Measurements from ENCODE around the gene ABHD16A. TPM values are rescaled to one million over a fixed set of nuclear protein-coding genes. Genes with fewer than 3 reads are reported as not detected.

ABHD16A gene
- total and polyA plus RNA-seq, 2 of the 13 experiments (the other 11 are each of a cell fraction or from before 2014, with no cell fraction given), result 43.5 to 45.4 TPM

GRCh38 chr6:31680226-31681134, 22.6 kb downstream of the ABHD16A start, which contains the start of gene LY6G5C (continued):
- TF ChIP-seq MTF2 (CRISPR knock-in tag; IDR thresholded peaks at IDR 0.05; ENCODE audit: borderline replicate concordance), result no peak
- no peak for TF ChIP-seq KLF13 (CRISPR knock-in tag; IDR thresholded peaks at IDR 0.05)
- no peak for TF ChIP-seq ZNF432 (CRISPR knock-in tag; IDR thresholded peaks at IDR 0.05; ENCODE audit: borderline replicate concordance)
- TF ChIP-seq, protein P1, sequence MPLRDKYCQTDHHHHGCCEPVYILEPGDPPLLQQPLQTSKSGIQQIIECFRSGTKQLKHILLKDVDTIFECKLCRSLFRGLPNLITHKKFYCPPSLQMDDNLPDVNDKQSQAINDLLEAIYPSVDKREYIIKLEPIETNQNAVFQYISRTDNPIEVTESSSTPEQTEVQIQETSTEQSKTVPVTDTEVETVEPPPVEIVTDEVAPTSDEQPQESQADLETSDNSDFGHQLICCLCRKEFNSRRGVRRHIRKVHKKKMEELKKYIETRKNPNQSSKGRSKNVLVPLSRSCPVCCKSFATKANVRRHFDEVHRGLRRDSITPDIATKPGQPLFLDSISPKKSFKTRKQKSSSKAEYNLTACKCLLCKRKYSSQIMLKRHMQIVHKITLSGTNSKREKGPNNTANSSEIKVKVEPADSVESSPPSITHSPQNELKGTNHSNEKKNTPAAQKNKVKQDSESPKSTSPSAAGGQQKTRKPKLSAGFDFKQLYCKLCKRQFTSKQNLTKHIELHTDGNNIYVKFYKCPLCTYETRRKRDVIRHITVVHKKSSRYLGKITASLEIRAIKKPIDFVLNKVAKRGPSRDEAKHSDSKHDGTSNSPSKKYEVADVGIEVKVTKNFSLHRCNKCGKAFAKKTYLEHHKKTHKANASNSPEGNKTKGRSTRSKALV (CRISPR knock-in tag; IDR thresholded peaks at IDR 0.05), result no peak
- TF ChIP-seq, protein P2, sequence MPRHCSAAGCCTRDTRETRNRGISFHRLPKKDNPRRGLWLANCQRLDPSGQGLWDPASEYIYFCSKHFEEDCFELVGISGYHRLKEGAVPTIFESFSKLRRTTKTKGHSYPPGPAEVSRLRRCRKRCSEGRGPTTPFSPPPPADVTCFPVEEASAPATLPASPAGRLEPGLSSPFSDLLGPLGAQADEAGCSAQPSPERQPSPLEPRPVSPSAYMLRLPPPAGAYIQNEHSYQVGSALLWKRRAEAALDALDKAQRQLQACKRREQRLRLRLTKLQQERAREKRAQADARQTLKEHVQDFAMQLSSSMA (CRISPR knock-in tag; IDR thresholded peaks at IDR 0.05), result no peak
- no peak for TF ChIP-seq SSRP1 (CRISPR knock-in tag; IDR thresholded peaks at IDR 0.05)
- no peak for TF ChIP-seq ATF7 (IDR thresholded peaks at IDR 0.05)
- no peak for TF ChIP-seq ATF7 (CRISPR knock-in tag; IDR thresholded peaks at IDR 0.05)
- TF ChIP-seq HMGXB3 (CRISPR knock-in tag; IDR thresholded peaks at IDR 0.05; ENCODE audit: borderline replicate concordance), result 0 out of 2 replicates have a peak, but pooled peaks have one; percentile 32
- TF ChIP-seq ARID2 (CRISPR knock-in tag; IDR thresholded peaks at IDR 0.05; ENCODE audit: borderline replicate concordance), result no peak
- peak; percentile 89 for TF ChIP-seq ELF3 (CRISPR knock-in tag; IDR thresholded peaks at IDR 0.05)
- peak; percentile 30; the same call in 1 of the 2 replicates for TF ChIP-seq FOSL2 (CRISPR knock-in tag; IDR thresholded peaks at IDR 0.05)
- TF ChIP-seq NR2C2 (CRISPR knock-in tag; IDR thresholded peaks at IDR 0.05; ENCODE audit: borderline replicate concordance), result no peak
- no peak for TF ChIP-seq SIX1 (CRISPR knock-in tag; IDR thresholded peaks at IDR 0.05; ENCODE audit: borderline replicate concordance)
- no peak for TF ChIP-seq PAXIP1 (CRISPR knock-in tag; conservative IDR thresholded peaks at IDR 0.05)
- TF ChIP-seq FOXA3 (CRISPR knock-in tag; IDR thresholded peaks at IDR 0.05), result 0 out of 2 replicates have a peak, but pooled peaks have one; percentile 27
- TF ChIP-seq TGIF2 (CRISPR knock-in tag; IDR thresholded peaks at IDR 0.05), result 0 out of 2 replicates have a peak, but pooled peaks have one; percentile 25
